Posterior vena cava (tissue), 2 donors: ENCODE results near the gene SERP1. TPM values are rescaled to one million over a fixed set of nuclear protein-coding genes. Genes with fewer than 3 reads are reported as not detected.
"Not testable (repeated sequence)": the region's sequence is repeated elsewhere in the genome, so short reads cannot be mapped to it uniquely, and the experiment has no call there.

ENCODE experiments used
- DNase-seq: peaks from one replicate; pipeline ENCODE4 v3.0.0-alpha.2; 2020; ENCODE audit warnings: low spot score
- intact Hi-C, 2 donors: fragments of 100-400 bp; cut with DNase I; formaldehyde crosslinking; loops; one replicate each; pipeline versions ENCODE4 v1.14.1 to v1.14.2; 2022 to 2023
- total RNA-seq, 2 donors: library from RNA; stranded (reverse); fragmentation: NEBNext Ultra II Directional; extraction: Animal tissue kit (Norgen Biotek cat#: 25700); gene quantifications; one replicate each; pipeline ENCODE4 v1.2.1, GENCODE V29; 2021
- donor health status: DM: yes; HTN: yes; CAD: no.
- donor health status: DM: yes; HTN: yes; CAD: no.

Gene SERP1
- total RNA-seq, 2 donors from 2014 or later = 72.8 to 74.9 TPM

DNA sequence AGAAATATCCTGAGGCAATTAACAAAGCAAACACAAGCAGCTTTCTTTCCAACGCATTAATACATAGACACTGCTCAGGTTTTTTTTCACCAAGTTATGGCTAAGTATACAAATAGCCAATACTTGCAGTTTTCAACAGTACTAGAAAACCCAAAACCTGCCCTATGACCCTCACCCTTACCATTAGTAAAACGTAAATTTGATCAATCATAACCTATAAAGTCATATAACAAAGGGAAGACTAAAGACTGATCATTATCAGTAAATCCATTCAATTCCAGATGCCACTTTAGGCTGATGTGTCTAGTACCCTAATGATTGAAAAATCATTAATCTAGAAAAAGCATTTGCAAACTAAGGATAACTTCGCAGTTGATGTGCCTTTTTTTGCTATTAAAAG is 3.2 kb downstream of the SERP1 start:
- intact Hi-C loops = no loop called here
- no peak for DNase-seq

DNA sequence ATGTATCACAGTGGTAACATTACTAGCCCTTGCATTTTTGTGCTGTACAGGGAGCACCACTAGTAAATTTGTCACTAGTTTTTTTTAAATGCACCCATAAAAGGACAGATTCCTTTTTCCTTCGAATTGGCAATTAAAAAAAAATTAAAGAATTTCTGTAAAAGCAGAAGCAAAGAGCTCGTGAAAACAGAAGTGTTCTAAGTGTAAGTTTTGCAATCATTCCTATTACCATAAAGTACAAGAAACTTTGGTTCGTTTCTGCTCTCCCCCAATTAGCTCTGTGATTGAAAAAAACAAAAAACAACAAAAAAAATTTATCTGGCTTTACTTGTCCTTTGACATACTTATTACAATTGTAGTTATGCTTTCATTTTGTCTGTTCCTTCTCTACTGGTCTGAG is 5.3 kb downstream of the SERP1 start:
- intact Hi-C loops = no loop called here

DNA sequence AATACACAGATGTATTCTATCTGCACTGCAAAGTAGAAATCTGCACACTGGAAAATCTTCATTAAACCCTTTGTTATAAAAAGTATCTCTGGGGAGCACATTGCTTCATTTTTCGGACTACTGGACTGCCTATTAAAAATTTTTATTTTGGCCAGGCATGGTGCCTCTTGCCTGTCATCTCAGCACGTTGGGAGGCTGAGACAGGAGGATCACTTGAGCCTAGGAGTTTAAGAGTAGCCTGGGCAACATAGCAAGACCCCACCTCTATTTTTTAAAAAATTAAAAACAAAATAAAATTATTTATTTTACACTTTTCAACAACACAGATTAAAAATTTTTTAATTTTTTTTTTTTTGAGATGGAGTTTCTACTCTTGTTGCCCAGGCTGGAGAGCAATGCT is 6.0 kb downstream of the SERP1 start:
- intact Hi-C loops = no loop called here
- DNase-seq = no peak

More for the DNA sequence above, 5.3 kb downstream of the SERP1 start:
- no peak for DNase-seq

DNA sequence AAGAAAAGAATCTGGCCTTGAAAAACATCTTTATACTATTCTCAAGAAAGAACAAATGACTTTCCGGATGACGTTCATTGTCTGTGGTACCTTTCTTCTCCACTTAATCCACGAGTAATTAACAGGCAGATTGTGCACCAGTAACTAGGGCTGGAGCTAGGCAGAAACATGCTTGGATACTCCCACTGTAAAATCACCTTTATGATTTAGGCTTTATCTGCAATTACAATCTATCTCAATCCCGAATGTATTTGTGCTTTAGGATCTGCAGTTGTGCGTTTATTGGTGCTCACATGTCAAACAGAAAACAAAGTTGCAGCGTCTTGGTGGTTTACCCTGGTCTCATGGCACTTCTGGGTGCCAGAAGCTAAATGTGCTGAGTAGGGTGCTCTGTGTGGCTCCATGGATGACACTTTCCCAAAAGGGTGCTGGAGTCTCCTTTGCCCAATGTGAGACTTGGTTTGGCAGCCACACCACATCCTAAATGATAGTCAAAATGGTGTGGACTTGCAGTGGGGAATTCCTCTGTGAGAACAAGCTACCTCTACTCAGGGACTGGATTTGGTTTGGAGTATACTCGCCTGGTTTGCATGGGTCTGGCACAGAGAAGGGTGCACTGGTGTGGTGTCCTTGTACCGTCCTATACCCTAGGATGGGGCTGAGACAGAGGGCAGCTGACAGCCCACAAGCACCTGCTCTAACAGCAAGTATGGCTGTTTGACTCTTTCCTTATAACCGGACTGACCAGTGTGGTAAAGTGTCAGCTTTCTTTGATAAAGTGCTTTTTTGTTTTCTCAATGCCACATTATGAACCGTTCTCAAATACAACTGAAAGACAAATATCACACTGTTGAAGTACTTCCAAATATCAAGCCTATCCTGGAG is 7.7 kb downstream of the SERP1 start:
- no peak for DNase-seq
- intact Hi-C loops = no loop called here

DNA sequence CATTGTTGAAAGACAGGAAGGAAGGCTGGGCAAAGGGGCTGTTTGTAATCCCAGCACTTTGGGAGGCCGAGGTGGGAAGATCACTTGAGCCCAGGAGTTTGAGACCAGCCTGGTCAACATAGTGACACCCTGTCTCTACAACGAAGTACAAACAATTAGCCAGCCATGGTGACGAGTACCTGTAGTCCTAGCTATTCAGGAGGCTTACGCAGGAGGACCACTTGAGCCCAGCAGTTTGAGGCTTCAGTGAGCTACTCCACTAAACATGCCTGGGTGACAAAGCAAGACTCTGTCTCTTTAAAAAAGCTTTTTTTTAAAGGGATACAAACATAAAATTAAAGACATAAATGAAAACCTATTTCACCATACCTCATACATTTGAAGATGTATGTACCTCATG is 11.1 kb downstream of the SERP1 start:
- no peak for DNase-seq
- intact Hi-C loops = no loop called here

DNA sequence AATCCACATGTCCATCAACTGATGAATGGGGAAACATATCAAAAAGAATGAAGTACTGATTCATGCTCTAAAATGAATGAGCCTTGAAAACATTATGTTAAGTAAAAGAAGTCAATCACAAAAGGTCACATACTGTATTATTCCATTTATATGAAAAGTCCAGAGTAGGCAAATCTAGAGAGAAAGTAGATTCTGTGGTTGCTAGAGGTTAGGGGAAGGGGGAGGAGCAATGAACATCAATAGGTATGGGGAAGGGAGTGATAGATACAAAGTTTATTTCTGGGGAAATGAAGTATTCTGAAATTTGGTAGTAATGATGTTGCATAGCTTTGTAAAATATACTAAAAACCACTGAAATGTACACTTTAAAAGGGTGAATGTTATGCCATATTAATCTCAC is 14.5 kb downstream of the SERP1 start:
- intact Hi-C loops = no loop called here
- no peak for DNase-seq

DNA sequence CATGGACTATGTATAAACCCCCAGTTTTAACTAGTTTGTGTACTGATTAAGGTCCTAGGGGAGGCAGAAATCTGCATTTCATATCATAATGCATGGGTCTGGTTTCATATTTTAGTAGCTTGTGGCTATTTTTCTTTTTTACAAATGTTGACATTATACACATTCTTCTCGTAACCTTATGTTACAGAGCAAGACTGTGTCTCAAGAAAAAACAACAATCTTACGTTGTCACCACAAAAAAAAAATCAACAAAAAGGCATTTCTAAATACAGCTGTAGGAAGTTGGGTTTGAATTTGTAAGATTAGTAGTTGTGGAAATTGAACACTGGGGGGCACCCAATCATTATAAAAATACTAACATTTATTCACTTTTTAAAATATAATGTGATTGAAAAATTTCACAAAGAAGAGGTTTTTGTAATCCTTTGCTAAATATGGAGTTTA is 17.9 kb downstream of the SERP1 start:
- intact Hi-C loops = no loop called here
- no peak for DNase-seq

DNA sequence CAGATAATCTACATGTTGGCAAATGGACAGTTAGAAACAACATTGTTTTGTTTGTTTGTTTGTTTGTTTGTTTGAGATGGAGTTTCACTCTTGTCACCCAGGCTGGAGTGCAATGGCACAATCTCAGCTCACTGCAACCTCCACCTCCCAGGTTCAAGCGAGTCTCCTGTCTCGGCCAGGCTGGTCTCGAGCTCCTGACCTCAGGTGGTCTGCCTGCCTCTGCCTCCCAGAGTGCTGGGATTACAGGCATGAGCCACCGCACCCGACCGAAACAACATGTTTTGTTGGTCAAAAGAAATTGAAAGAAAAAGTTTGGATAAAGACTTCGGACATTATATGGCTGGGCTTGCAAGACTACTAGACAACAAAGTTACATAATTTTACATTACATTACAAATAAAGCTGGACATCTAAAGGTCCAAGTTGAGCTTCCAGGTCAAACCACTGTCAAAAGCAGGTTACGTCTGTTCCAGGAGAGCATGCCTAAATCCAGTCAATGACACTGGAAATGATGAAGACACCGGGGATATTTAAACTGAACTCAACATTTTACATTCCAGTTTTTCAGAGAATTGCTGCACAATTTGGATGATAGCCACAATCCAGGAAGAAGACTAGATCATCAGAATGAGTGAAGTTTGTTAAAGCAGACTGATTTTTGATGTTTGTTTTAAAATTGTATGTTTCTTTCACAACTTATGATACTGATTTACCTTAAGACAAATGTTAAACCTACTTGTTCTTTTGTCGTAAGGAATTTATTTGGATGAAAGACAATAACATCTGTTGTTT is 18.6 kb downstream of the SERP1 start:
- intact Hi-C loops = no loop called here
- no peak for DNase-seq

DNA sequence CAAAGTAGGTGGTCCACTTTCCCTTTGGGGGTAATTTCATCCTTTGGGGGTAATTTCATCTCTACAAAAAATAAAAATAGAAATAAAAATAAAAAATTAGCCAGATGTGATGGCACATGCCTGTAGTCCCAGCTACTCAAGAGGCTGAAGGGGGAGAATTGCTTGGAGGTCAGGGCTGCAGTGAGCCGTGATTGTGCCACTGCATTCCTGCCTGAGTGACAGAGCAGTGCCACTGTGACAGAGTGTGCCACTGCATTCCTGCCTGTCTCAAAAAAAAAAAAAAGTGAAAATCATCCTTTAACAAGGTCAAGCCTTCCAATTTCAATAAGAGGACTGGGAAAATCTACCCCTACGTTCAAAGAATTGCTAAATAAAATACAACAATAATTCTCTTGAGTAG is 22.8 kb downstream of the SERP1 start:
- intact Hi-C loops = no loop called here
- DNase-seq = no peak

DNA sequence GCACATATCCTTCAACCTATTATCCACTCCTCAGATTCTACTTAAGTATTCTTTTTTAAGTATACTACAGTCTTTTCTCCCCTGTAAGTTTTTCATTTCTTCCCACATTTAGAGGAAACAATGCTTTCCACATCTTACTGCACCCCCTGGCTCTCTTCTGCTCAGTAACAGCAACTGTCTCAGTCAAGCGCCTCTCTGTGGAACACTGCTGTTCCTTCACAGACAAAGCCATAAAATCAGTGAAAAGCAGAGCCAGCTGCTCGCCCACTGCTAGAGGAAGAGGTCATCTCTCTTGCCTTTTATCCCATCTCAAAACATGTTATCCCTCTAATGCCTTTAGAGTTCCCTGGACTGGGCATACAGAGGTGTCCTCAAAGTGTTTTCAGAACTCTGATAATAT is 24.8 kb downstream of the SERP1 start:
- no peak for DNase-seq
- intact Hi-C loops = no loop called here

DNA sequence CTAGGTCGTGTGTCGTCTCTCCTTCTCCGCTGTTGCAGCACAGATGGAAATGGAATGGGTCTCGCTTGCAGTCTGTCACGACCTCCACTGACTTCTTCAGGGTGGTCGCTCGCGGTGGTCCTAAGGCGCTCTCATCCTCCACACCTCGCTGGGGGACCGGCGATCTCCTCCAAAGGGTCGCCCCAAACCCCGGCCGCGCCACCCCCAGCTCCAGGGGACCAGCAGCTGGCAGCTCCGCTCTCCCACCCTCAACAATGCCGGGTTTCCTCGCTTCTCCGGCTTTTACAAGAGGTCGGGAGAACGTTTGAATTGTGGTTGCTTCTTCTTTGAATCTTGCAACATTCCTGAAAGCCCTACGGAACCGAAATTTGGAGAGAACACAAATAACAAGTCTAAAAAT is 25.9 kb downstream of the SERP1 start:
- no peak for DNase-seq
- intact Hi-C loops = no loop called here

DNA sequence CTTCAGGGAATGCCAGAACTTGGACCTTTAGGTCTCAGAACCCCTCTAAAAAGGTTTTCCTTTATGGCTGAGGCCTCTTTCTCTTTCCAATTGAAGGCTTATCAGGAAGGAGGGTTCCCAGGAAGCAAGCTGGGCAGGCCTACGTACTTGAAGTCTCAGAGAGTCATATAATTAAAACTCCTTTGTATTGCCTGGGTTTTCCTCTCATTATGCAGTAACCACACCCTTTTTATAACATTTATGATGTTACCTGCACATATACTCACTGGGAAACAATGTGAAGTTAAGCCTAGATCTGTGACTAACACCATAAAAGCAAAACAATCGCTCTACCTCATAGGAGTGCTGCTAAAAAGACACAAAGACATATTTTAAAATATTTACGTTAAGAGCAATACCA is 27.3 kb downstream of the SERP1 start:
- intact Hi-C loops = no loop called here
- no peak for DNase-seq

DNA sequence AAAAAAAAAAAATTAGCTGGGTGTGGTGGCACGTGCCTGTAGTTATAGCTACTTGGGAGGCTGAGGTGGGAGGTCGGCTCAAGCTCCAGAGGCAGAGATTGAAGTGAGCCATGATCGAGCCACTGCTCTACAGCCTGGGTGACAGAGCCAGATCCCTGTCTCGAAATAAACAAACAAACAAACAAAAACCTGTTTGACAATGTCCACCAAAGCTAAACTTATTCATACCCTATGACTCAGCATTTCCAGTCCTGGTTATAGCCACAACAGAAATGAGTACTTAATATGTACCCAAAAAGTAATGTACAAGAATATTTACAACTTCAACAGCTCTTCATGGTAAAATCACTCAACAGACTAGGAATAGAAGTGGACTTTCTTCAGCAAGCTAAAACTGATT is 31.1 kb downstream of the SERP1 start:
- no peak for DNase-seq
- intact Hi-C loops = no loop called here

DNA sequence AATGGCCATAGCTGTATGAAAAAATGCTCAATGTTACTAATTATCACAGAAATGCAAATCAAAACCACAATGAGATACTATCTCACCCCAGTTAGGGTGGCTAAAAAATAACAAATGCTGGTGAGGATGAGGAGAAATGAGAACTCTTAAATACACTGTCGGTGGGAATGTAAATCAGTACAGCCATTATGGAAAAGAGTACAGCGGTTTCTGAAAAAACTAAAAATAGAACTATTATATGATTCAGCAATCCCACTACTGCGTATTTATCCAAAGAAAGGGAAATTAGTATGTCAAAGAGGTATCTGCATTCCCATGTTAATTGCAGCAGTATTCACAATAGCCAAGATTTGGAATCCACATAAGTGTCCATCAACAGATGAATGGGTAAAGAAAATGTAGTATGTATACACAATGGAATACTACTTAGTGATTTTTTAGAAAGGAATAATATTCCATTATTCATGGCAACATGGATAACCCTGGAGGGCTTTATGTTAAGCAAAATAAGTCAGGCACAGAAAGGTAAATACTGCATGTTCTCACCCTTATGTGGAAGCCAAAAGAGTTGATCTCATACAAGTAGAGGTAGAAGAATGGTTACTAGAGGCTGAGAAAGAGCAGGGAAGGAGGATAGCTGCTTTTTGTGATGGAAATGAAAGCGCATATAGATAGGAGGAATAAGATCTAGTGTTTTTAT is 35.0 kb downstream of the SERP1 start:
- intact Hi-C loops = no loop called here
- DNase-seq = no peak

DNA sequence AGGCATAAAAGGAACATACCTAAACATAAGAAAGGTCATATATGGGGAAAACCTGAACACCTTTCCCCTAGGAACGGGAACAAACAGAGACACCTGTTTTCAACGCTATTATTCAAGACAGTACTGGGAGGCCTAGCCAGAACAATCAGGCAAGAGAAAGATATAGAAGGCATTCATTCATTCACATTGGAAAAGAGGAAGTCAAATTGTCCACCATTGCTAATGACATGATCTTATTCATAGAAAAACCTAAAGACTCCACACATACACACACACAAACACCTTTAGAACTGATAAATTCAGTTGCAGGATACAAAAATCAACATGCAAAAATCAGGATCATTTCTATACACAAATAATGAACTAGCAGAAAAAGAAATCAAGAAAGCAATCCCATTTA is 36.5 kb downstream of the SERP1 start:
- DNase-seq = no peak
- intact Hi-C loops = no loop called here

DNA sequence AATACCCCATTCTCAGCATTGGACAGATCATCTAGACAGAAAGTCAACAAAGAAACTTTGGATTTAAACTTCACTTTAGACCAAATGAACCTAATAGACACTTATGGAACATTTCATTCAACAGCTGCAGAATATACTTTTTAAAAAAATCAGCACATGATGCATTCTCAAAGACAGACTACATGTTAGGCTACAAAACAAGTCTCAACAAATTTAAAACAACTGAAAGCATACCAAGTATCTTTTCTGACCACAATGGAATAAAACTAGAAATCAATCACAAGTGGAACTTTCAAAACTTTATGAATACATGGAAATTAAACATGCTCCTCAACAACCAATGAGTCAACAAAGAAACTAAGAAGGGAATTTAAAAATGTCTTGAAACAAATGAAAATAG is 37.9 kb downstream of the SERP1 start:
- intact Hi-C loops = no loop called here
- DNase-seq = no peak

DNA sequence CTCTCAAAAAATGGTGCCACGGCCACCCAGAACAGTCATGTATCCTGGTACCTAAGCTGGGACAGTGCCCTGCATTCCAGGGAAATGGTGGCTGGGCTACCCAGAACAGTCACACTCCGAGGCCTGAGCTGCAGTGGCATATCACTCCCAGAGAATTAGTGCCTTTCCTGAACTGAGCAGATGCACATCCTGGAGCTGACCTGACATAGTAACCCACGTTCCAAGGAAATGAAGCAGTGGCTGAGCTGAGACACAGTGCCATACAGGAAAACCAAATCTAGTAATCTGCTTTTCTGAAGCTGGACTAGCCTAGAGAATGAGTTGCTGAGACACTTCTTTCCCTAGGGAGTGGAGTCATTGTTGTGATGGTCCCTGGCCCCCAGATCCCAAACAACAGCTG is 41.8 kb downstream of the SERP1 start:
- no peak for DNase-seq
- intact Hi-C loops = no loop called here

DNA sequence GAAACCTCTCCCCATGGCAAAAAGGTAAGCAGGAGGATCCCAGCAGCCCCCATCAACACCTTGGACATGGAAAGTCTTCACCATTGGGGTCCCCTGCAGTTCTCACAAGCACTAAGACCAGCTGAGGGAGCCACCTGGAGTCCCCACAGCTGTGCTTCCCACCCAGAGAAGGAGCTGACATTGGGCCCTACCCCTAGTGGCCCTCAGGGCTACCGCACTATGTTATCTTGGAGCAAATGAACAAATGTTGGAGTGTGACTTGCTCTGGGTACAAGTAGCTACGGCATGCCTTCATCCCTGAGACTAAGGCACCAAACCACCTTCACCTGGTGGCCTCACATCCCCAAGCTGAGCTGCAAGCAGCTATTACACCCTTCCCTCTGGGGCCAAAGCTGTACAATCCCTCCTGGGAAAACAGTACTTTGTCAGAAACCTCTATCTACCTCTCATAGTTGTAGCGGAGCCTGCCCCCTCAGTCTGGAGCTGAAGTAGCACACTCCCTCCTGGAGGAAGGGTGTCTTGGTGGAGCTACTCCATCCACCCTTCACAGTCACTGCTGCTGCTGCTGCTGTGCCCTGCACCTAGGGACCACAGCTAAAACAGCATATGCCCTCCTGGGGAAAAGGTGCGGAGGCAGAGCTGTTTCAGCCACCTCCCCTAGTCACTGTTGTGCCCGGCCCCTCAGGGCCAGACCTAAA is 42.7 kb downstream of the SERP1 start:
- intact Hi-C loops = no loop called here
- DNase-seq = no peak

DNA sequence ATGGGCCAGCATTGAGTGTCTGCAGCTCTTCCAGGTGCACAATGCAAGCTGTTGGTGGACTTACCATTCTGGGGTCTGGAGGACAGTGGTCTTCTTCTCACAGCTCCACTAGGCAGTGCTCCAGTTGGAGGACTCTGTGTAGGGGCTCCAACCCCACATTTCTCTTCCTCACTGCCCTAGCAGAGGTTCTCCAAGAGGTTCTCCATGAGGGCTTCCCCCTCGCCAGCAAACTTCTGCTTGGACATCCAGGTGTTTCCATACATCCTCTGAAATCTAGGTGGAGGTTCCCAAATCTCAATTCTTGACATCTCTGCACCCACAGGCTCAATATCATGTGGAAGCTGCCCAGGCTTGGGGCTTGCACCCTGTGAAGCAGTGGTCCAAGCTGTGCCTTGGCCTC is 45.3 kb downstream of the SERP1 start:
- DNase-seq, intact Hi-C loops: not testable (repeated sequence)
